ENCODE data around the gene NDUFB2.
"Not testable (repeated sequence)": the region's sequence is repeated elsewhere in the genome, so short reads cannot be mapped to it uniquely, and the experiment has no call there.

The NDUFB2 gene

DNA sequence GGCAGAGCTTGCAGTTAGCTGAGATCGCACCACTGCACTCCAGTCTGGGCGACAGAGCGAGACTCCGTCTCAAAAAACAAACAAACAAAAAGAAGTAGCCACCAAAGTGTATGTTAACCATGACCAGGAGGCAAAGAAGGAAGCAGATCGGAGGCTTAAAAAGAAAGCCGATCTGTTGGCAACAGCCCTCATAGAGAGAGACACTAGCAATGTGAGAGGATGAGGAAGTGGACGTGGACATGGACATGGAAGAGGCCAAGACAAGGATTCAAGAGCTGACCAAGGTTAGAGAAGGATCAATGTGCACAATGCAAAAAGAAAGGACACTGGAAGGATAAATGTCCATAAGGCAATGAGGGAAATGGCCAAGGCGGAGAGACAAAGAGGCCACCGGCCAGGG is 38.6 kb upstream of the NDUFB2 start:
- H3K36me3 ChIP-seq (ENCODE audit: control insufficient read depth, low read length), result no peaks in the 10 kb centered on the region
- H3K79me2 ChIP-seq (ENCODE audit: control insufficient read depth, low read length), result no peaks in the 10 kb centered on the region
- no peaks in the 10 kb centered on the region for H4K20me1 ChIP-seq (ENCODE audit: control insufficient read depth, insufficient read depth, low read depth, low read length)
- no peak overlapping the region for H3K4me2 ChIP-seq (ENCODE audit: low read length)
- H3F3A ChIP-seq (ENCODE audit: control insufficient read depth, insufficient read depth), result no peaks in the 10 kb centered on the region
- H3K9me3 ChIP-seq (ENCODE audit: control insufficient read depth, insufficient read depth, low read length), result no peaks in the 10 kb centered on the region
- TF ChIP-seq, protein P1, sequence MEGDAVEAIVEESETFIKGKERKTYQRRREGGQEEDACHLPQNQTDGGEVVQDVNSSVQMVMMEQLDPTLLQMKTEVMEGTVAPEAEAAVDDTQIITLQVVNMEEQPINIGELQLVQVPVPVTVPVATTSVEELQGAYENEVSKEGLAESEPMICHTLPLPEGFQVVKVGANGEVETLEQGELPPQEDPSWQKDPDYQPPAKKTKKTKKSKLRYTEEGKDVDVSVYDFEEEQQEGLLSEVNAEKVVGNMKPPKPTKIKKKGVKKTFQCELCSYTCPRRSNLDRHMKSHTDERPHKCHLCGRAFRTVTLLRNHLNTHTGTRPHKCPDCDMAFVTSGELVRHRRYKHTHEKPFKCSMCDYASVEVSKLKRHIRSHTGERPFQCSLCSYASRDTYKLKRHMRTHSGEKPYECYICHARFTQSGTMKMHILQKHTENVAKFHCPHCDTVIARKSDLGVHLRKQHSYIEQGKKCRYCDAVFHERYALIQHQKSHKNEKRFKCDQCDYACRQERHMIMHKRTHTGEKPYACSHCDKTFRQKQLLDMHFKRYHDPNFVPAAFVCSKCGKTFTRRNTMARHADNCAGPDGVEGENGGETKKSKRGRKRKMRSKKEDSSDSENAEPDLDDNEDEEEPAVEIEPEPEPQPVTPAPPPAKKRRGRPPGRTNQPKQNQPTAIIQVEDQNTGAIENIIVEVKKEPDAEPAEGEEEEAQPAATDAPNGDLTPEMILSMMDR (IDR thresholded peaks at IDR 0.05; ENCODE audit: low read depth, low read length, poor library complexity, severe bottlenecking), result no peak
- no peak for TF ChIP-seq EZH2phosphoT487 (IDR thresholded peaks at IDR 0.05; ENCODE audit: borderline replicate concordance, low read length)
- H3K4me3 ChIP-seq (ENCODE audit: low read length), result no peak overlapping the region
- peaks cover 19% of the 10 kb centered on the region for H3K27me3 ChIP-seq (ENCODE audit: control insufficient read depth, low read length)
- H3K27ac ChIP-seq (ENCODE audit: low read depth, low read length), result no peak overlapping the region
- H3K9me2 ChIP-seq (replicated peaks; ENCODE audit: control insufficient read depth, low read length), result no peaks in the 10 kb centered on the region
- peaks cover 10% of the 10 kb centered on the region for H3K4me1 ChIP-seq (ENCODE audit: control insufficient read depth, low read length)

DNA sequence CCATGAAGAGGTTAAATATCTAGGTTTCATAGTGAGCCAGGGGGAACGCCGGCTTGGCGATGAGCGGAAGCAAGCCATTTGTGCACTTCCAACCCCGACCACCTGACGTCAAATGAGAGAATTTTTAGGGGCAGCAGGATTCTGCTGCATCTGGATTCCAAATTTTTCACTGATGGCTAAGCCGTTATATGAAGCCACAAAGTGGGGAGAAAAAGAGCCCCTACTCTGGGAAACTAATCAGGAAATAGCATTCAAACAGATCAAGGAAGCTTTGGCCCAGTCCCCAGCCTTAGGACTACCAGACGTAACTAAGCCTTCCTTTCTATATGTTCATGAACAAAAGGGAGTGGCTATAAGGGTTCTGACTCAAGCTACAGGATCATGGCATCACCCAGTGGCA is 36.7 kb upstream of the NDUFB2 start:
- Histone ChIP-seq H3K79me2 (ENCODE audit: control insufficient read depth, low read length) (no peaks in the 10 kb centered on the region), H3K27me3 (ENCODE audit: control insufficient read depth, low read length) (peaks cover 19% of the 10 kb centered on the region), H3K4me1 (ENCODE audit: control insufficient read depth, low read length) (peaks cover 10% of the 10 kb centered on the region), H3K4me3 (ENCODE audit: low read length) (no peak overlapping the region), H3K9me3 (ENCODE audit: control insufficient read depth, insufficient read depth, low read length) (no peaks in the 10 kb centered on the region), H3K27ac (ENCODE audit: low read depth, low read length) (no peak overlapping the region), H3K9me2 (replicated peaks; ENCODE audit: control insufficient read depth, low read length) (no peaks in the 10 kb centered on the region), H4K20me1 (ENCODE audit: control insufficient read depth, insufficient read depth, low read depth, low read length) (no peaks in the 10 kb centered on the region), H3K36me3 (ENCODE audit: control insufficient read depth, low read length) (no peaks in the 10 kb centered on the region), H3F3A (ENCODE audit: control insufficient read depth, insufficient read depth) (no peaks in the 10 kb centered on the region), H3K4me2 (ENCODE audit: low read length) (no peak overlapping the region)
- TF ChIP-seq, protein P1 (IDR thresholded peaks at IDR 0.05; ENCODE audit: low read depth, low read length, poor library complexity, severe bottlenecking), result no peak
- TF ChIP-seq EZH2phosphoT487 (IDR thresholded peaks at IDR 0.05; ENCODE audit: borderline replicate concordance, low read length), result no peak

DNA sequence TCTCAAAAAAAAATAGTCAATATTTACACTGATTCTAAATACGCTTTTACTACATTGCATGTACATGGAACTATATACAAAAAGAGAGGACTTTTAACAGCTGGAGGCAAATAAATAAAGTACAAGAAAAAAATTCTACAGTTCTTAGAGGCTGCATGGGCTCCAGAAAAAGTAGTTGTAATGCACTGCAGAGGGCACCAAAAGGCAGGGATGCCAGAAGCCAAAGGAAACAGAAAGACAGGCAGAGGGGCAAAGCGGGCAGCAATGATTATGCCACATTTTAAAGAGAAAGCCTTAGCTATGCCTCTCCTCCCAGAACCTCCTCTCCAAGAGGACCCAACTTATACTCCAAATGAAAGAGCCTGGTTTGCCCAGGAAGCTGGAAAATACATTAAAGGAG is 35.4 kb upstream of the NDUFB2 start:
- no peak overlapping the region for H3K4me2 ChIP-seq (ENCODE audit: low read length)
- H3K36me3 ChIP-seq (ENCODE audit: control insufficient read depth, low read length), result no peaks in the 10 kb centered on the region
- H3K4me1 ChIP-seq (ENCODE audit: control insufficient read depth, low read length), result peaks cover 9% of the 10 kb centered on the region
- no peaks in the 10 kb centered on the region for H4K20me1 ChIP-seq (ENCODE audit: control insufficient read depth, insufficient read depth, low read depth, low read length)
- no peaks in the 10 kb centered on the region for H3K9me3 ChIP-seq (ENCODE audit: control insufficient read depth, insufficient read depth, low read length)
- H3F3A ChIP-seq (ENCODE audit: control insufficient read depth, insufficient read depth), result no peaks in the 10 kb centered on the region
- H3K79me2 ChIP-seq (ENCODE audit: control insufficient read depth, low read length), result no peaks in the 10 kb centered on the region
- H3K27me3 ChIP-seq (ENCODE audit: control insufficient read depth, low read length), result peaks cover 19% of the 10 kb centered on the region
- H3K9me2 ChIP-seq (replicated peaks; ENCODE audit: control insufficient read depth, low read length), result no peaks in the 10 kb centered on the region
- no peak overlapping the region for H3K4me3 ChIP-seq (ENCODE audit: low read length)
- no peak overlapping the region for H3K27ac ChIP-seq (ENCODE audit: low read depth, low read length)
- TF ChIP-seq, protein P1 (IDR thresholded peaks at IDR 0.05; ENCODE audit: low read depth, low read length, poor library complexity, severe bottlenecking), result no peak

DNA sequence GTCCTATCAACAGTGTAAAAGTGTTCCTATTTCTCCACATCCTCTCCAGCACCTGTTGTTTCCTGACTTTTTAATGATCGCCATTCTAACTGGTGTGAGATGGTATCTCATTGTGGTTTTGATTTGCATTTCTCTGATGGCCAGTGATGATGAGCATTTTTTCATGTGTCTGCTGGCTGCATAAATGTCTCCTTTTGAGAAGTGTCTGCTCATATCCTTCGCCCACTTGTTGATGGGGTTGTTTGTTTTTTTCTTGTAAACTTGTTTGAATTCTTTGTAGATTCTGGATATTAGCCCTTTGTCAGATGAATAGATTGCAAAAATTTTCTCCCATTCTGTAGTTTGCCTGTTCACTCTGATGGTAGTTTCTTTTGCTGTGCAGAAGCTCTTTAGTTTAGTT is 33.6 kb upstream of the NDUFB2 start:
- not testable (repeated sequence) for H3K4me3 ChIP-seq (ENCODE audit: low read length); H3K36me3 ChIP-seq (ENCODE audit: control insufficient read depth, low read length); H3K79me2 ChIP-seq (ENCODE audit: control insufficient read depth, low read length); H4K20me1 ChIP-seq (ENCODE audit: control insufficient read depth, insufficient read depth, low read depth, low read length); H3K4me2 ChIP-seq (ENCODE audit: low read length); H3K9me3 ChIP-seq (ENCODE audit: control insufficient read depth, insufficient read depth, low read length); H3K27ac ChIP-seq (ENCODE audit: low read depth, low read length); H3K4me1 ChIP-seq (ENCODE audit: control insufficient read depth, low read length); H3K9me2 ChIP-seq (replicated peaks; ENCODE audit: control insufficient read depth, low read length); H3F3A ChIP-seq (ENCODE audit: control insufficient read depth, insufficient read depth)
- peaks cover 16% of the 10 kb centered on the region for H3K27me3 ChIP-seq (ENCODE audit: control insufficient read depth, low read length)
